GM23338 (cell line): ENCODE data around the gene NOS2. TPM values are rescaled to one million over a fixed set of nuclear protein-coding genes. Genes with fewer than 3 reads are reported as not detected.

ENCODE experiments used
- ATAC-seq: fragments of 200-7000 bp; cut with Tn5 transposase; 3 replicates; pipeline ENCODE4 v1.9.1; 2020
- DNase-seq: peaks from one replicate; pipeline ENCODE4 v3.0.0-alpha.2; 2015; ENCODE audit warnings: low spot score
- H2AFZ ChIP-seq: fragments of 200-600 bp; sonication (generic); 2 replicates; pipeline ENCODE4 v1.8.0; 2016; ENCODE audit warnings: antibody characterized with exemption, mild to moderate bottlenecking, moderate library complexity
- H3F3A ChIP-seq: fragments of 200-600 bp; sonication (generic); replicated peaks from 2 replicates; pipeline ENCODE4 v1.8.0; 2017; ENCODE audit warnings: antibody characterized with exemption, mixed run types, low read depth
- H3K27ac ChIP-seq: fragments of 200-600 bp; sonication (generic); 2 replicates; pipeline ENCODE4 v1.6.1; 2016; ENCODE audit warnings: low read depth
- H3K27me3 ChIP-seq: fragments of 200-600 bp; sonication (generic); 2 replicates; pipeline ENCODE4 v1.8.0; 2016; ENCODE audit warnings: mild to moderate bottlenecking, mixed run types, moderate library complexity; ENCODE audit not compliant: insufficient read depth
- H3K36me3 ChIP-seq: fragments of 200-600 bp; sonication (generic); 2 replicates; pipeline ENCODE4 v1.8.0; 2016; ENCODE audit warnings: mild to moderate bottlenecking; ENCODE audit not compliant: insufficient read depth
- H3K4me1 ChIP-seq: fragments of 200-600 bp; sonication (generic); 2 replicates; pipeline ENCODE4 v1.8.0; 2016; ENCODE audit warnings: mild to moderate bottlenecking, moderate library complexity; ENCODE audit not compliant: insufficient read depth
- H3K4me2 ChIP-seq: fragments of 200-600 bp; sonication (generic); 2 replicates; pipeline ENCODE4 v1.7.1; 2017; ENCODE audit warnings: mixed run types
- H3K4me3 ChIP-seq: fragments of 200-600 bp; sonication (generic); 2 replicates; pipeline ENCODE4 v1.6.1; 2016; ENCODE audit warnings: mixed run types
- H3K79me2 ChIP-seq: fragments of 200-600 bp; sonication (generic); replicated peaks from 2 replicates; pipeline ENCODE4 v1.8.0; 2017; ENCODE audit warnings: mild to moderate bottlenecking; ENCODE audit not compliant: insufficient read depth
- H3K9me2 ChIP-seq: fragments of 200-600 bp; sonication (generic); 2 replicates; pipeline ENCODE4 v1.8.0; 2017; ENCODE audit not compliant: insufficient read depth
- H4K20me1 ChIP-seq: fragments of 200-600 bp; sonication (generic); replicated peaks from 2 replicates; pipeline ENCODE4 v1.8.0; 2017; ENCODE audit warnings: mild to moderate bottlenecking; ENCODE audit not compliant: insufficient read depth
- H3K27ac Mint-ChIP-seq: 2 replicates; pipeline ENCODE4 v1.8.0; 2020; ENCODE audit warnings: inconsistent platforms, mild to moderate bottlenecking, moderate library complexity, mixed read lengths
- H3K27me3 Mint-ChIP-seq: 3 replicates; pipeline ENCODE4 v1.8.0; 2022; ENCODE audit warnings: low read depth, mild to moderate bottlenecking, moderate library complexity, mixed read lengths, inconsistent platforms; ENCODE audit not compliant: insufficient read depth, poor library complexity
- H3K36me3 Mint-ChIP-seq: 3 replicates; pipeline ENCODE4 v1.8.0; 2021; ENCODE audit warnings: low read depth, mild to moderate bottlenecking, inconsistent platforms, moderate library complexity, mixed read lengths
- H3K4me1 Mint-ChIP-seq: 3 replicates; pipeline ENCODE4 v1.8.0; 2020; ENCODE audit warnings: mild to moderate bottlenecking, inconsistent platforms, mixed read lengths
- H3K4me3 Mint-ChIP-seq: 3 replicates; pipeline ENCODE4 v1.8.0; 2021; ENCODE audit warnings: moderate library complexity, mild to moderate bottlenecking, inconsistent platforms, mixed read lengths
- H3K9me3 Mint-ChIP-seq: 3 replicates; pipeline ENCODE4 v1.8.0; 2020; ENCODE audit warnings: moderate library complexity, mild to moderate bottlenecking, inconsistent platforms, mixed read lengths
- CREB1 ChIP-seq: fragments of 250-450 bp; sonication (Bioruptor Pico); IDR thresholded peaks from 2 replicates; pipeline ENCODE4 v1.5.0; 2020; ENCODE audit warnings: low read depth, mild to moderate bottlenecking, moderate library complexity
- CTCF ChIP-seq, 2 experiments: fragments of 200-600 bp in 1 of 2; sonication (generic) in 1 of 2; conservative IDR thresholded peaks; 2 replicates each; pipeline versions ENCODE4 v1.5.1 to v1.6.1; 2016 to 2017; ENCODE audit warnings: antibody characterized with exemption in 2 of 2, low read depth in 2 of 2, mild to moderate bottlenecking in 2 of 2, moderate library complexity in 1 of 2
- ETS1 ChIP-seq: IDR thresholded peaks from 2 replicates; pipeline ENCODE4 v1.6.1; 2016; ENCODE audit warnings: antibody characterized with exemption
- EZH2 ChIP-seq: fragments of 200-600 bp; sonication (generic); IDR thresholded peaks from one replicate; pipeline ENCODE4 v1.8.0; 2017; ENCODE audit warnings: antibody characterized with exemption, mild to moderate bottlenecking, low read depth; ENCODE audit not compliant: unreplicated experiment
- EZH2phosphoT487 ChIP-seq: fragments of 200-600 bp; sonication (generic); IDR thresholded peaks from one replicate; pipeline ENCODE4 v1.8.1; 2018; ENCODE audit warnings: antibody characterized with exemption; ENCODE audit not compliant: unreplicated experiment
- JUNB ChIP-seq: IDR thresholded peaks from one replicate; pipeline ENCODE4 v1.6.1; 2016; ENCODE audit warnings: antibody characterized with exemption; ENCODE audit not compliant: unreplicated experiment
- NANOG ChIP-seq: IDR thresholded peaks from 2 replicates; pipeline ENCODE4 v1.6.1; 2016; ENCODE audit warnings: antibody characterized with exemption, borderline replicate concordance
- POLR2AphosphoS5 ChIP-seq: IDR thresholded peaks from 2 replicates; pipeline ENCODE4 v1.6.1; 2016; ENCODE audit warnings: antibody characterized with exemption, low read depth
- REST ChIP-seq: IDR thresholded peaks from one replicate; pipeline ENCODE4 v1.6.1; 2018; ENCODE audit warnings: antibody characterized with exemption; ENCODE audit not compliant: unreplicated experiment
- STAT1 ChIP-seq: IDR thresholded peaks from one replicate; pipeline ENCODE4 v1.6.1; 2016; ENCODE audit warnings: antibody characterized with exemption; ENCODE audit not compliant: unreplicated experiment
- ZNF114 ChIP-seq: fragments of 250-450 bp; sonication (Bioruptor Pico); IDR thresholded peaks from 2 replicates; pipeline ENCODE4 v1.5.0; 2020; ENCODE audit warnings: mild to moderate bottlenecking, moderate library complexity
- ZNF331 ChIP-seq: fragments of 250-450 bp; sonication (Bioruptor Pico); IDR thresholded peaks from 2 replicates; pipeline ENCODE4 v1.5.0; 2020; ENCODE audit warnings: low read depth, mild to moderate bottlenecking, moderate library complexity
- ZNF462 ChIP-seq: fragments of 250-450 bp; sonication (Bioruptor Pico); IDR thresholded peaks from 2 replicates; pipeline ENCODE4 v1.5.0; 2020; ENCODE audit warnings: mild to moderate bottlenecking, moderate library complexity
- polyA plus RNA-seq: library from polyadenylated mRNA; unstranded; fragments of >200 nt; fragmentation: Nextera tagmentation; extraction: Ambion mirVana; gene quantifications from 2 replicates; pipeline ENCODE4 v1.2.1, GENCODE V29; 2016
- total RNA-seq: library from RNA; depleted of rRNA; stranded (reverse); fragments of >200 nt; shearing (Covaris generic); gene quantifications from 2 replicates; pipeline ENCODE4 v1.2.3, GENCODE V29; 2014

NOS2 gene
- total and polyA plus RNA-seq, 2 experiments from 2014 or later, result 0.44 to 2.7 TPM

GRCh38 chr17:27821318-27821717 lies 21.0 kb upstream of the NOS2 start:
- peaks cover 4% of the 10 kb centered on the region; the same call in 2 of the 3 replicates for H3K4me1 Mint-ChIP-seq
- H3K9me3 Mint-ChIP-seq, result peaks cover 20% of the 10 kb centered on the region
- Histone ChIP-seq H3K4me2 (no peak overlapping the region), H3K9me2 (no peaks in the 10 kb centered on the region), H3K36me3 (no peaks in the 10 kb centered on the region), H3K27ac (no peak overlapping the region), H3K4me3 (no peak overlapping the region), H4K20me1 (no peaks in the 10 kb centered on the region), H3F3A (no peaks in the 10 kb centered on the region), H3K4me1 (no peaks in the 10 kb centered on the region), H3K79me2 (no peaks in the 10 kb centered on the region), H2AFZ (no peak overlapping the region), H3K27me3 (no peaks in the 10 kb centered on the region)
- H3K4me3 Mint-ChIP-seq, result no peak overlapping the region
- peaks cover 5% of the 10 kb centered on the region for H3K27me3 Mint-ChIP-seq
- TF ChIP-seq ETS1, result no peak
- no peak for TF ChIP-seq ZNF114
- no peak for TF ChIP-seq REST
- TF ChIP-seq EZH2phosphoT487, result no peak
- TF ChIP-seq STAT1, result no peak
- TF ChIP-seq POLR2AphosphoS5, result no peak
- TF ChIP-seq CTCF (conservative IDR thresholded peaks at IDR 0.05; ENCODE audit: low read depth in 2 of 2), result no peak
- no peak for TF ChIP-seq ZNF462
- no peak for TF ChIP-seq EZH2
- no peak for TF ChIP-seq NANOG
- no peak for TF ChIP-seq ZNF331 (CRISPR knock-in tag)
- TF ChIP-seq JUNB, result no peak
- no peak for TF ChIP-seq CREB1 (CRISPR knock-in tag)
- H3K36me3 Mint-ChIP-seq, result peaks cover 19% of the 10 kb centered on the region
- no peak overlapping the region for H3K27ac Mint-ChIP-seq
- ATAC-seq (no peak), DNase-seq (no peak)
